ENCODE data around the gene NDFIP2. TPM values are rescaled to one million over a fixed set of nuclear protein-coding genes. Genes with fewer than 3 reads are reported as not detected.

NDFIP2 gene
- total RNA-seq, 1 experiment from 2014 or later: 23.1 TPM

DNA sequence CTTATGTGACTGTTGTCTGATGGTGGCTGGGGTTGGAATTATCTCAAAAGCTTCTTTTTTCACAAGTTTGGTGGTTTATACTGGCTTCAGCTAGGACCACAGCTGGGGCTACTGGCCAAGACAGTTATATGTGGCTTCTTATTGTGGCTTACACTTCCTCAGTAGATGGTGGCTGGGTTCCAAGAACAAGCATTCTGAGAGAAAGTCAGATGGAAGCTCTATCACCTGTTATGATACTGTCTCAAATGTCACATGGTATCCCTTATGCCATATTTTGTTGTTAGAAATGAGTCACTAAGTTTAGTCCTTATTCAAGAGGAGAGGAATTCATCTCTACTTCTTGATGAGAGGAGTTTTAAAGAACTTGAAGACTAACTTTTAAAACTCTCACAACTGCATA, 41.6 kb downstream of the NDFIP2 start:
- CTCF ChIA-PET: no interaction called here
- Mint-ChIP-seq H3K27me3 (ENCODE audit: low read depth) (no peaks in the 10 kb centered on the region), H3K4me1 (peaks cover 3% of the 10 kb centered on the region), H3K9me3 (no peaks in the 10 kb centered on the region), H3K36me3 (peaks cover 6% of the 10 kb centered on the region), H3K4me3 (no peak overlapping the region), H3K27ac (no peak overlapping the region)
- no peak for ATAC-seq
- no peak for TF ChIP-seq NR2C2 (CRISPR knock-in tag; IDR thresholded peaks at IDR 0.05)
- TF ChIP-seq GABPB1 (CRISPR knock-in tag; IDR thresholded peaks at IDR 0.05): no peak
- no peak for TF ChIP-seq ESRRA (CRISPR knock-in tag; IDR thresholded peaks at IDR 0.05; ENCODE audit: borderline replicate concordance)
- TF ChIP-seq, protein P1, sequence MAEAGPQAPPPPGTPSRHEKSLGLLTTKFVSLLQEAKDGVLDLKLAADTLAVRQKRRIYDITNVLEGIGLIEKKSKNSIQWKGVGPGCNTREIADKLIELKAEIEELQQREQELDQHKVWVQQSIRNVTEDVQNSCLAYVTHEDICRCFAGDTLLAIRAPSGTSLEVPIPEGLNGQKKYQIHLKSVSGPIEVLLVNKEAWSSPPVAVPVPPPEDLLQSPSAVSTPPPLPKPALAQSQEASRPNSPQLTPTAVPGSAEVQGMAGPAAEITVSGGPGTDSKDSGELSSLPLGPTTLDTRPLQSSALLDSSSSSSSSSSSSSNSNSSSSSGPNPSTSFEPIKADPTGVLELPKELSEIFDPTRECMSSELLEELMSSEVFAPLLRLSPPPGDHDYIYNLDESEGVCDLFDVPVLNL (CRISPR knock-in tag; IDR thresholded peaks at IDR 0.05; ENCODE audit: borderline replicate concordance, low read depth): no peak
- TF ChIP-seq, protein P2, sequence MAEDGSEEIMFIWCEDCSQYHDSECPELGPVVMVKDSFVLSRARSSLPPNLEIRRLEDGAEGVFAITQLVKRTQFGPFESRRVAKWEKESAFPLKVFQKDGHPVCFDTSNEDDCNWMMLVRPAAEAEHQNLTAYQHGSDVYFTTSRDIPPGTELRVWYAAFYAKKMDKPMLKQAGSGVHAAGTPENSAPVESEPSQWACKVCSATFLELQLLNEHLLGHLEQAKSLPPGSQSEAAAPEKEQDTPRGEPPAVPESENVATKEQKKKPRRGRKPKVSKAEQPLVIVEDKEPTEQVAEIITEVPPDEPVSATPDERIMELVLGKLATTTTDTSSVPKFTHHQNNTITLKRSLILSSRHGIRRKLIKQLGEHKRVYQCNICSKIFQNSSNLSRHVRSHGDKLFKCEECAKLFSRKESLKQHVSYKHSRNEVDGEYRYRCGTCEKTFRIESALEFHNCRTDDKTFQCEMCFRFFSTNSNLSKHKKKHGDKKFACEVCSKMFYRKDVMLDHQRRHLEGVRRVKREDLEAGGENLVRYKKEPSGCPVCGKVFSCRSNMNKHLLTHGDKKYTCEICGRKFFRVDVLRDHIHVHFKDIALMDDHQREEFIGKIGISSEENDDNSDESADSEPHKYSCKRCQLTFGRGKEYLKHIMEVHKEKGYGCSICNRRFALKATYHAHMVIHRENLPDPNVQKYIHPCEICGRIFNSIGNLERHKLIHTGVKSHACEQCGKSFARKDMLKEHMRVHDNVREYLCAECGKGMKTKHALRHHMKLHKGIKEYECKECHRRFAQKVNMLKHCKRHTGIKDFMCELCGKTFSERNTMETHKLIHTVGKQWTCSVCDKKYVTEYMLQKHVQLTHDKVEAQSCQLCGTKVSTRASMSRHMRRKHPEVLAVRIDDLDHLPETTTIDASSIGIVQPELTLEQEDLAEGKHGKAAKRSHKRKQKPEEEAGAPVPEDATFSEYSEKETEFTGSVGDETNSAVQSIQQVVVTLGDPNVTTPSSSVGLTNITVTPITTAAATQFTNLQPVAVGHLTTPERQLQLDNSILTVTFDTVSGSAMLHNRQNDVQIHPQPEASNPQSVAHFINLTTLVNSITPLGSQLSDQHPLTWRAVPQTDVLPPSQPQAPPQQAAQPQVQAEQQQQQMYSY (CRISPR knock-in tag; IDR thresholded peaks at IDR 0.05): no peak
- TF ChIP-seq JAZF1 (CRISPR knock-in tag; IDR thresholded peaks at IDR 0.05): no peak
- no peak for TF ChIP-seq TCF7 (CRISPR knock-in tag; IDR thresholded peaks at IDR 0.05; ENCODE audit: low read depth)
- TF ChIP-seq, protein P3, sequence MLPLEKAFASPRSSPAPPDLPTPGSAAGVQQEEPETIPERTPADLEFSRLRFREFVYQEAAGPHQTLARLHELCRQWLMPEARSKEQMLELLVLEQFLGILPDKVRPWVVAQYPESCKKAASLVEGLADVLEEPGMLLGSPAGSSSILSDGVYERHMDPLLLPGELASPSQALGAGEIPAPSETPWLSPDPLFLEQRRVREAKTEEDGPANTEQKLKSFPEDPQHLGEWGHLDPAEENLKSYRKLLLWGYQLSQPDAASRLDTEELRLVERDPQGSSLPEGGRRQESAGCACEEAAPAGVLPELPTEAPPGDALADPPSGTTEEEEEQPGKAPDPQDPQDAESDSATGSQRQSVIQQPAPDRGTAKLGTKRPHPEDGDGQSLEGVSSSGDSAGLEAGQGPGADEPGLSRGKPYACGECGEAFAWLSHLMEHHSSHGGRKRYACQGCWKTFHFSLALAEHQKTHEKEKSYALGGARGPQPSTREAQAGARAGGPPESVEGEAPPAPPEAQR (CRISPR knock-in tag; IDR thresholded peaks at IDR 0.05): no peak
- TF ChIP-seq TP53 (CRISPR knock-in tag; IDR thresholded peaks at IDR 0.05): no peak
- no peak for TF ChIP-seq ELF4 (CRISPR knock-in tag; IDR thresholded peaks at IDR 0.05; ENCODE audit: low read depth)
- no peak for TF ChIP-seq CREM (CRISPR knock-in tag; IDR thresholded peaks at IDR 0.05)
- TF ChIP-seq MAX (CRISPR knock-in tag; IDR thresholded peaks at IDR 0.05): no peak
- no peak for TF ChIP-seq FOXP1 (CRISPR knock-in tag; IDR thresholded peaks at IDR 0.05; ENCODE audit: borderline replicate concordance)
- no peak for TF ChIP-seq NFE2L1 (CRISPR knock-in tag; IDR thresholded peaks at IDR 0.05)
- TF ChIP-seq NR1H2 (CRISPR knock-in tag; IDR thresholded peaks at IDR 0.05): no peak
- no peak for TF ChIP-seq EMX1 (CRISPR knock-in tag; IDR thresholded peaks at IDR 0.05)
- TF ChIP-seq GRHL2 (CRISPR knock-in tag; IDR thresholded peaks at IDR 0.05; ENCODE audit: insufficient replicate concordance, severe bottlenecking): no peak
- no peak for TF ChIP-seq FOXJ3 (CRISPR knock-in tag; IDR thresholded peaks at IDR 0.05; ENCODE audit: borderline replicate concordance)
- TF ChIP-seq ZNF671 (CRISPR knock-in tag; IDR thresholded peaks at IDR 0.05): no peak
- no peak for TF ChIP-seq GTF2I (CRISPR knock-in tag; conservative IDR thresholded peaks at IDR 0.05)
- POLR2A ChIA-PET: no interaction called here
- no peak for DNase-seq (ENCODE audit: low spot score)

- H3K9me3 Mint-ChIP-seq: no peaks in the 10 kb centered on the region
- DNase-seq (ENCODE audit: low spot score): no peak
- H3K4me1 Mint-ChIP-seq: peaks cover 1% of the 10 kb centered on the region
- H3K36me3 Mint-ChIP-seq: peaks cover 6% of the 10 kb centered on the region
- CTCF ChIA-PET: interaction anchor here (1.1 to 1.2 kb wide), 2 partner anchors 101 kb away, joined by 4 read pairs; no protein-coding TSS in a partner anchor
- H3K4me3 Mint-ChIP-seq: no peak overlapping the region
- H3K27ac Mint-ChIP-seq: no peak overlapping the region
- no peaks in the 10 kb centered on the region for H3K27me3 Mint-ChIP-seq (ENCODE audit: low read depth)
- POLR2A ChIA-PET: no interaction called here
- no peak for ATAC-seq
- TF ChIP-seq RORB (CRISPR knock-in tag; IDR thresholded peaks at IDR 0.05): no peak
- no peak for TF ChIP-seq GTF2I (CRISPR knock-in tag; conservative IDR thresholded peaks at IDR 0.05)
- no peak for TF ChIP-seq NR3C1 (CRISPR knock-in tag; conservative IDR thresholded peaks at IDR 0.05; ENCODE audit: low read depth)
- TF ChIP-seq, protein P4, sequence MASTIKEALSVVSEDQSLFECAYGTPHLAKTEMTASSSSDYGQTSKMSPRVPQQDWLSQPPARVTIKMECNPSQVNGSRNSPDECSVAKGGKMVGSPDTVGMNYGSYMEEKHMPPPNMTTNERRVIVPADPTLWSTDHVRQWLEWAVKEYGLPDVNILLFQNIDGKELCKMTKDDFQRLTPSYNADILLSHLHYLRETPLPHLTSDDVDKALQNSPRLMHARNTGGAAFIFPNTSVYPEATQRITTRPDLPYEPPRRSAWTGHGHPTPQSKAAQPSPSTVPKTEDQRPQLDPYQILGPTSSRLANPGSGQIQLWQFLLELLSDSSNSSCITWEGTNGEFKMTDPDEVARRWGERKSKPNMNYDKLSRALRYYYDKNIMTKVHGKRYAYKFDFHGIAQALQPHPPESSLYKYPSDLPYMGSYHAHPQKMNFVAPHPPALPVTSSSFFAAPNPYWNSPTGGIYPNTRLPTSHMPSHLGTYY (CRISPR knock-in tag; IDR thresholded peaks at IDR 0.05): no peak
- TF ChIP-seq E2F5 (CRISPR knock-in tag; IDR thresholded peaks at IDR 0.05): no peak
- no peak for TF ChIP-seq SOX15 (CRISPR knock-in tag; IDR thresholded peaks at IDR 0.05)
- TF ChIP-seq, protein P5, sequence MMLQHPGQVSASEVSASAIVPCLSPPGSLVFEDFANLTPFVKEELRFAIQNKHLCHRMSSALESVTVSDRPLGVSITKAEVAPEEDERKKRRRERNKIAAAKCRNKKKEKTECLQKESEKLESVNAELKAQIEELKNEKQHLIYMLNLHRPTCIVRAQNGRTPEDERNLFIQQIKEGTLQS (CRISPR knock-in tag; conservative IDR thresholded peaks at IDR 0.05): no peak
- TF ChIP-seq NR2C2 (CRISPR knock-in tag; IDR thresholded peaks at IDR 0.05): no peak
- no peak for TF ChIP-seq NFATC4 (CRISPR knock-in tag; IDR thresholded peaks at IDR 0.05)
Observed at GRCh38 chr13:79525064-79525857, 44.3 kb downstream of the NDFIP2 start.

Data from WTC11 (cell line).